GM18526 (cell line): Measurements from ENCODE around the gene TACC2.

Experiments used
- POLR2A ChIP-seq: IDR thresholded peaks from 3 replicates; pipeline ENCODE4 v1.6.1; 2011; ENCODE audit not compliant: insufficient read length; ENCODE audit errors: extremely low read depth

TACC2 gene

DNA sequence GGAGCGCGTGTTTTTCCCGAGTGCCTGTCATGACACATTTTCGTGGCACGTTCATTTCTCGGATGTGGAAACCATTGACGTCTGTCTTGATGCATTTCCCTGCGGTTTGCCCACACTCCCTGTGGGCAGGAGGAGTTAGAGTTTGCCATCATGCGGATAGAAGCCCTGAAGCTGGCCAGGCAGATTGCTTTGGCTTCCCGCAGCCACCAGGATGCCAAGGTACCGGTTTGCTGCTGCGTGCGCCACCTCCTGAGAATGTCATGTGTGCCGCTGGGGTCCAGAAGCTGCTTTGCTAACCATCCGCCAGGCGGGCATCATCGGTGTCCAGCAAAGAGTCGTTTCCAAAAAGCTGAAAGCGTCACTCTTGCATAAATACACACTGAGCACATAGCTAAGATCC, 241.3 kb downstream of the TACC2 start:
- no peak for TF ChIP-seq POLR2A

DNA sequence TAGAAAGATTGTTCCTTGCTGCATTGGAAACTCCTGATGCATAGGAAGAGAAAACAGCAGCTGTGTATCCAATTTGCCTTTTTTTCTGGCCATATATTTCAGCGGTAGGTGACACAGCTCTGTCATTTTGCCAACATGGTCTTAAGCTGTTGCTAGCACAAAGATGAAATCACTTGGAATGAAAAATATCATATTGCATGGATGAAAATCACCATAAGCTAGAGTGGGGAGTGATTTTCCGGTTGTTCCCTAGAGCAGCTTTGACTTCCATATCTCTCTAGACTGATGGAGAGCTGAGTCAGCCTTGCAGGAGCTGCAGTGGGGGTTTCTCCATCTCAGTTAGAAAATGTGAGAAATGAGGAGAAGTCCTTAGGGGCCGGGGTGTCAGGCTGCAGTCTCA, 243.8 kb downstream of the TACC2 start:
- no peak for TF ChIP-seq POLR2A

DNA sequence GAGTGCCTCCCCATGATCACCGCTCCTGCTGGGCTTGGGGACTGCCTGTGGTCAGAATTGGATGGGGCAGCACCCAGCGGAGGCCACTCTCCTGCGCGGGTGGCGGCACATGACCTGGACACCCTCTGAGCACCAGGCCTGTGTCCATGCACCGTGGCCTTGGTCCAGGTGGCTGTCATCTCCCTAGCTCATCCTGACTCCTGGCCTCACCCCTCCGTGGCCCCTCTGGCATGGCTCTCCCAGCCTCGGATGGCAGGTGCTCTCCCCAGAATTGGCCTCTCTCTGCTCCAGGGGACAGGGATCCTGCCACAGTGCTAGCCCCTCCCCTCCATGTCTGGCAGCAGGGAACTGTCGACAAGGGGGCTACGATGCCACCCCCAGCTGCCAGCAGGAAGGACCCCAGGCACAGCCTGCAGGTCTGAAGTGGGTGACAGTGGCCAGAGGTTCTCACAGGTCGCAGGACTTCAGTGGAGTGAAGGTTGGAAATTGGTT, 244.9 kb downstream of the TACC2 start:
- no peak for TF ChIP-seq POLR2A

DNA sequence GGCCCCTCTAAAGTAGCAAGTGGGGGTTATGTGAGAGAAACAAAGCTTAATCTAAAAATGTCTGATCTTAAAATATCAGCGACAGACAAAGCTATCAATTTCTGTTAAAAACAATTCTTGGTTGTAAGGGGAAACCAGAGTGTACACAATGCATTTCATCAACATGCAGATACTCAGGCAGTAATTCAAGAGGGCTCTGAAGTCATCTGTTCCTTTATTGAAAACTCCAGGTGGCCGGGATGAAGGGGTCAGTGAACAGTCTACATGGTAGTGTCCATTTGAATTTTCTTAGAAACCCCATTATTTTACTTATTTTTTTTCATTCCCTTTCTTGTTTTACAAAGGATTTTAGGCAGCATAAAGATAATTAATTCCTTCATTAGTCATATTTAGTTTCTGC, 245.5 kb downstream of the TACC2 start:
- no peak for TF ChIP-seq POLR2A

DNA sequence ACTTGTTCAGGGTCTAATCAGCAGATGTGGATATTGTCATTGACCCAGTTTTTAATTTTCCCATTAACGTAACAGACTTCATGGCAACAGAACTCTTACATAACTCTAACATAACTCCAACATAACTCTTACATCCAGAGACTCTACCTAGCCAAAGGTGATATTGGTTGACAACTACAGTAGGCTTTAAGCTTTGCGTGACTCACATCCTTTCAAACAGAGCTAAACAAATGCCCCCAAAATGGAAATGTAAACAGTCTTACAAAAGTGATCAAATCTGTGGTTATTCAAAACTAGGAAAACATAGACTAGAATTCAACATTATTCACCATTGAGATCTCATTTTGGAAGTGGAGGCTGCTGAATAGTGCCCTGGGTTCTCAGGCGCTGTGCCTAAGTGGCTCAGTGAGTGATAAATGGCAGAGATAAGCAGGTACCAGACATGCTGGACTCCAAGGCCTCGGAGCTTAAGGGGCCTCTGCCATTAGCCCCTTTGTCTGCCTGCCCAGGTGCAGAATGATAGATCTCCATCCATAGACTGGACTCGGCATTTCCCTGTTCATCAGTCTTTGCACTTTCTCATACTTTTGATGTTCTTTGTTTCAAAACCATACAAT, 247.8 kb downstream of the TACC2 start:
- TF ChIP-seq POLR2A = no peak

DNA sequence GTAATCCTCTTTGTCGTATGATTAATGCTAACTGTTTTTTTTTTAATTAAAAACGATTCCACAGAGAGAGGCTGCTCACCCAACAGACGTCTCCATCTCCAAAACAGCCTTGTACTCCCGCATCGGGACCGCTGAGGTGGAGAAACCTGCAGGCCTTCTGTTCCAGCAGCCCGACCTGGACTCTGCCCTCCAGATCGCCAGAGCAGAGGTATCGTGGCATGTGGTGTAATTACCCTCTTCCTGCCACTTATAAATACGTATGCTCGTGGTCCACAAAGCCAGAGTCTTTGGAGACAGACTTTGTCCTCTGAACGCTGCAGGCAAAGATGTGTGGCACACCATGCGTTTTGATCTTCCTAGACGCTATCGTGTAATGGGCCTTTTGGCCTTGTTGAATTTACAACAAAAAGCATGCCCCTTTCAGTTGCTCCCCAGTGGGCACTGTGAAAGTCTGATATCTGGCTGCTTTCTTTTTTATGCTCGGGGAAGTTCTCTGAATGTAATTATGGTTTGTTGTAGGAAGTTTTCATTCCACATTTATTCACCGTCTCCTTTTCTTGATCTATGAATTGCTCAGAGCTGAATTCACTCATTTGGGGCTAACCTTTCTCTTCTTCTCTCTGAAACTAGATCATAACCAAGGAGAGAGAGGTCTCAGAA, 248.5 kb downstream of the TACC2 start:
- TF ChIP-seq POLR2A = no peak

DNA sequence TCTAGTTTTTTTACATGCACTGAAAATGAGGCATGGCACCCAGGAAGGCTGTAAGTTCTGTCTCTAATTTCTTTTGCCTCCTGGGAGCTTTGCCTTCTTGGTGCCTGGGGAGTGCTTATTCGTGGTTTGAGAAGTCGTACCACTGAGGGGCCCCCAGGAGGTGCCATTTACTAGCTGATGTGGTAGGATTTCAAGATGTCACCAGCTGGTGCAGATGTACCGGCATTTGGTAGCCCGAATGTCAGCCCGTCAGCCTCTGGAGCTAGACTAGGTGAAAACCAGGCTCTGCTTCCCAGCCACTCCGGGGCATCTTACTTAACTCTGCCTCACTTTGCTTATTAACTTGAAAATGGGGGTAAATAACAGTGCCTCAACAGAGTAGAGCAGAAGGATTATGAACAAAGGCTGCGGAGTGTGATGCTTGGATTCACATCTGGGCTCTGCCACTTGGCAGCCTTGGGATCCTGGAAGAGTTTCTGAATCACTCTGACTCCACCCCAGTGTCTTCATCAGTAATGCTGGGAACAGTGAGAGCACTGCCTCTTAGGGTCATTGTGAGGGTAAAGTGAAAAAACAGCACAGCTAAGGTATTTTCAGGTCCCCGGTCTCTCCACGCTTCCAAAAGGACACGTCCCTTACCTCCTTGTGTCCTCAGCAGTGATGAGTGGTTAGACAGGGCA, 250.8 kb downstream of the TACC2 start:
- TF ChIP-seq POLR2A = no peak

DNA sequence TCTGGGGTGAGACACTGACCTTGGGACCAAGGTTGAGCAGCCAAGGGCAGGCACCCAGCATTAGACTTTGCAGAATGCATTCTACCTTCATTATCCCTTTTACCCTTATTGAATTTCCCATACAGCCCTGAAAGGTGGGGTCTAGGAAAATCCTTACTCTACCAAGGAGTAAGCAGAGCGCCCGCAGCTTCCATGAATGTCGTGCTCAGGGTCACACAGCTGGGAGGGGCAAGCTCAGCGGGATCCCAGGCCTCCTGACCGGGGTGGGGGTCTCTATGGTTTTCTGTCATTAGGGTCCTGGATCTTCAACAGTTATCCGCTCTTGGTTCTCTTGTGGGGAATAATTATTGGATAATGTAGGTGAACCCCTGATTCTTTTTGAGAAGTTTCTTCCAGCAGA, 251.4 kb downstream of the TACC2 start:
- TF ChIP-seq POLR2A = no peak

DNA sequence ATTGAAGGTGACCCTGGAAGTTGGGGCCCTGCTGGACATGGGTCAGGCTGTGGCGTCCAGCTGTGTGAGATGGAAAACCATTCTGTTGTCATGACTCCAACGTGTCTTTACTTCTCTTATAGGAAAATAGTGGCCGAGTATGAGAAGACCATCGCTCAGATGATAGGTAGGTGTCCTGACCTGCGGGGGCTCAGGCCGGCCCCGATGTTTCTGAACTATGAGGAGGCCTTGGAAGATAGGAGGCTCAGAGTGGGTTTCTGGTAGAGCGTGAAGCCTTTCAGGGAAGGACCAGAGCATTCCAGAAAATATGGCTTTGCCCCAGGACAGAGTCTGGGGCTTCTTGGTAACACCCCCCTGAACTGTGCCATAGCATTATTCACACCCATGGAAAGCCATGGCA, 252.9 kb downstream of the TACC2 start:
- no peak for TF ChIP-seq POLR2A

DNA sequence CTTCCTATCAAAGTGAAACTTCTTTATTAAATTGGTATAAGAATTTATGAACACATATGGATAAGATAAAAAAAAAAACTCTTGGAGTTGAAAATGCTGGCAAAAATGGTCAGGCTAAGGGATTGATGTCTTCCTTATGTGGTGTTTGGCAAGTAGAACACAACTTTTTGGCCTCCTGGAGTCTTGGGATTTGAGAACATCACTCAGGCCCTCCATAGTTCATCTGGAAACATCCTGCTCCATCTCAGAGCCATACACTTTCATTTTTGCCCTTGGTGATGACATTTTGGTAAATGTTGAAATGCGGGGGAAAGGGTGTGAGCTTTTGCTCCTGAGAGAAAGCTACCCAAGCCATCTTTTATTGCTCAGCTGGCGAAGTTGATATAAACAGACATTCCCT, 254.6 kb downstream of the TACC2 start:
- no peak for TF ChIP-seq POLR2A

DNA sequence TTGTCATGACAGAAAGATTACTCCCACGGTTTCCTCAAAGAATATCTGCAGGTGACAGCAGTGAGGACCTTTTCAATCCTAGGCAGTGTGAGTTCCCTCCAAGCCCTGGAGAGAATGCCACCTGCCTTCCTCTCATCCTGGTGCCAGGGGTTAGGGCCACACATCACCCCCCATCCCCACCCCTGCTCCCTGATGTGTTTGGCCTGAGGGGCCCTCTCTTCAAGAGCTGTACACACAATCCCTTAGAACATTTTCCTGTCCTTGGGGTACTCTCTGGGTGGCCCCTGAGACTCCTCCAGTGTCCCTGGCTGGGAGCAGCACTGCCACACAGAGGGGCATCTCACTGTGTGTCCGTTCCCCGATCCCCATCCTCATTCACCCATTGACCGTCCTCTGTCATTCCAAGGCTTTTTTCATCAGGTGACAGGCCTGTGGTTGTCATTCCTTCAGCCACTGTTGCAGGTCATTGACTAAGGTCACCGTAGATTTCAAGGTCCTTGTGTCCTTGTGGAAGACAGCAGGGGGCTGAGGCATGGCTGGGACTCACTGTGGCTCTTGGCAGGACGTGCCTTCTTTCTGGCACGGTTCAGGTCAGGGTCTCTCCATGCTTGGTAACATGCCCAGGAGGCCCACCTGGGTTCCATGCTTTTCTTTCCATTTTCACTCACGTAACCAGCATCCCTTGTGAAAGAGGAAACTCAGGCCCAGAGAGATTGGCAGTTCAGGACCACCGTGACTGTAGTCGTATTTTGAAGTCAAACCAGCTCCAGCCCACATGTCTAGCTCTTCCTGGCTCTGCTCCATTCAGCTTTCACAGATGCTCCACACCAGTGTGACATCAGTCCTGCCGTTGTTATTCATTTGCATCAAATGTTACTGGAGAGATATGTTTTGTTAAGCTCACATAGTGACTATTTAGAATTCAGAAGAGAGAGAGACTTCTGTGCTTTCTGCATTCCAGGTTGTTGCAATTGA, 255.3 kb downstream of the TACC2 start:
- TF ChIP-seq POLR2A = no peak

DNA sequence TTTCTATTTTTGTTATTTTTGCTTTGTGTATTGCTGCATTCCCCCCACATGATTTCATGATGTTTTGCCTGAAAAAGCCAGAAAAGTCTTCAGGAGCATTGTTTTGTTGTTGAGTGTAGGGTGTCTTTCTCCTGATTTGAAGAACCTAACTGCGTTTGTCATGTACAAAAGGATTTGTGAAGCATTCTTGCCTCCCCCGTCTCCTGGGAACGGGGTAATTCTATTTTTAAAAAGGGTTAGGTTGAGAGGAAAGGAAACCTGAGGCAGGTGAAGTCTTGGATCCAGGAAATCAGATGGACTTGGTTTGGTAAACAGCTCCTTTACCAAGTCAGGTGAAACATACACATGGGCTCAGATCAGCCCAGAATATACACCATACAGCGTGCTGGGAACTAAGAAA, 256.2 kb downstream of the TACC2 start:
- no peak for TF ChIP-seq POLR2A

DNA sequence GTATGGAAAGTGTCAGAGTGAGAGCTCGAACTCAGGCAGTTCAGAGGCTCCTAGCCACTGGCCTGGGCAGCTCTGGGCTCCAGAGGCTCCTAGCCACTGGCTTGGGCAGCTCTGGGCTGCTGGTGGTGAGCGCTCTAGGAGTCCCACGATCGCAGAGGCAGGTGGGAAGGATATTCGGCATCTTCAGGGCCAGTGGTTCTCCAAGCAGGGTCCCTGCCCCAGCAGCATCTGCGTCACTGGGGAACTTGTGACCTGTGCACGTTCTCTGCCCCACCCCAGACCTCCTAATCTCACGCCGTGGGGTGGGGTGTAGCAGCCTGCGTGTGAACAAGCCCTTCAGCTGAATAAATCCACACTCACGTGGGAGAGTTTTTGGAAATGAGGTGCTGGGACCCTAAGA, 256.9 kb downstream of the TACC2 start:
- no peak for TF ChIP-seq POLR2A

DNA sequence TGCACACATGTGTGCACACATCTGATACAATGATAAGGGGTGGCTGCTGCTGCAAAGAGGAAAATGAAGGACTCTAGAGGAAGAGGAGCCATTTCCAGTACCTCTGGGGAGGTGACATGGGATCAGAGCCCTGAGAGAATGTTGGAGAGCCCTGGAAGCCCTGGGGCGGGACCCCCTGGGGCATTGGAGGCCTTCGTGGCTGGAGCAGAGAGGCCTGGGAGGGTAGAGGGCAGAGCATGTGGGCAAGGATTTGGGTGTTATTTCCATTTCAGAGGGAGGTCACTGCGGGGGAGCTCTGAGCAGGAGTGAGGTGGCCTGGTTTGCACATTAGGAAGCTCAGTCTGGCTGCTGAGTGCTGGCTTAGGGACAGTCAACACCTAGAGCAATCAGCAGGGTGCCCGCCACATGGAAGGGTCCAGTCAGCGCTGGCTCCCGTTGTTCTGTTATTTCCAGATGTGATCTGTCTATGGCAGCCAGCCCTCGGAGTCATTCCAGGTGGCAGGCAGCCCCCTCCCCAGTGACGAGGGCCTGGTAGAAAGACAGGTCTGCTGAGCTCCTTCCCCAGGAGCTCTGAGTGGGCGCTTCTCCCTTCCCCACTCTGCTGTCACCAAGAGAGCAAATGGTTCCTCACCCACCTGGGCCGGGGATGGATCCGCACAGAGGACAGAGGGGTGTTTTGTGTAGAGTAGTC, 258.0 kb downstream of the TACC2 start:
- TF ChIP-seq POLR2A = no peak

DNA sequence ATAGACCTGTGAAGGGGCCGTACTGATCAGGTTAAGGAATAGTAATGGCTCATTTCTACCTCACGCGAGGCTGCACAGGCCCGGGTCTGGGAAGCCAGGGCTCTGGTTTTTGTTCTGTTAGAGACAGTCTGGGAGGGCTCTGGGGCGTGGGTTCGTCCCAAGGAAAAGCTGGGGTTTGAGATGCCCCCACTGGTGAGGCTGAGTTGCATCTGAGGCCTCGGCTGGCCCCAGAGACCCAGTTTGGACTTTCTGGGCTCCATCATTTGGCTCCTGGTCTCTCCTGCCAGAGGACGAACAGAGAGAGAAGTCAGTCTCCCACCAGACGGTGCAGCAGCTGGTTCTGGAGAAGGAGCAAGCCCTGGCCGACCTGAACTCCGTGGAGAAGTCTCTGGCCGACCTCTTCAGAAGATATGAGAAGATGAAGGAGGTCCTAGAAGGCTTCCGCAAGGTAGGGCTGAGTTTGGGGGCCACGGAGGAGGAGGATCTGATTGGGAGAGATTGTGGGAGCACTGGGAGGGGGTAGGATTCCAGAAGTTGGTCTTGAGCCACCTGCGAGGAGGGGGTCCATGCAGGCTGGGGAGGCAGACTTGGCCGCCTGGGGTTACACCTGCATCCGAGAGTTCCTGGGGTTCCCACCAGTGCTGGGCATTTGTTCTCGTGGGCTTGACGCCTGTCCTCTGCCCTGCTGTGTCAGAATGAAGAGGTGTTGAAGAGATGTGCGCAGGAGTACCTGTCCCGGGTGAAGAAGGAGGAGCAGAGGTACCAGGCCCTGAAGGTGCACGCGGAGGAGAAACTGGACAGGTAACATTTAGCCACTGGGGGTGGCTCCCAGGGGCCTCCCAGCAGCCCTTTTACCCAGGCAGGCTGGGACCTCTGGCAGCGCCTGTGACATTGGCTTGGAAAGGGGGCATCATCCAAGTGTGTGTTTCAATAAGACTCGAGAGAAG, 259.7 kb downstream of the TACC2 start:
- no peak for TF ChIP-seq POLR2A
